Fibroblast of lung (primary cell): ENCODE measurements around the gene CRACR2A.

ENCODE experiments used
- EZH2 ChIP-seq: IDR thresholded peaks from 2 replicates; pipeline ENCODE4 v1.5.1; 2012; ENCODE audit warnings: low read length, control low read depth, mild to moderate bottlenecking; ENCODE audit errors: missing control alignments
- TF ChIP-seq, protein P1 (sequence below), 2 donors: IDR thresholded peaks in 1 of 2; conservative IDR thresholded peaks in 1 of 2; 1 replicate in 1 of 2; 2 replicates in 1 of 2; pipeline ENCODE4 v1.5.1; 2011 to 2012; ENCODE audit warnings: low read length in 2 of 2, control low read depth in 1 of 2, inconsistent platforms in 1 of 2, low read depth in 1 of 2, mild to moderate bottlenecking in 1 of 2

DNA sequence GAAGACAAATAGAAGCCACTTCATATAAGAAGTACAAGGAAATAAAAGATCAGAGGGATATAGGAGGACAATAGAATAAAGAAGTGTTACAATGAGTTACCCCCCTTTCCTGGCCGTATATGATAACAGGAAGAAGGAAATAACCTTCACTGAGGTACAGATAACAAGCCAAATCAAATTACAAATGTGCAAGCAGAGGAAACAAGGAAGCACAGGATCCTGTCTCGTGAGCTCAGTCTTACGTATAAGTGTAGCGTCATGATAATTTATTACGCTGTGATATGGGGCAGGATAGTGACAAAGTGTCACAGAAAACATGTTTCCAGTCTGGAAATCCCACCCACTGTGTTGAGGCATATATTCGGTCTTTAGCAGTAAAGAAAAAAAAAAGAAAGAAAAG, 26.5 kb downstream of the CRACR2A start:
- TF ChIP-seq, protein P1, sequence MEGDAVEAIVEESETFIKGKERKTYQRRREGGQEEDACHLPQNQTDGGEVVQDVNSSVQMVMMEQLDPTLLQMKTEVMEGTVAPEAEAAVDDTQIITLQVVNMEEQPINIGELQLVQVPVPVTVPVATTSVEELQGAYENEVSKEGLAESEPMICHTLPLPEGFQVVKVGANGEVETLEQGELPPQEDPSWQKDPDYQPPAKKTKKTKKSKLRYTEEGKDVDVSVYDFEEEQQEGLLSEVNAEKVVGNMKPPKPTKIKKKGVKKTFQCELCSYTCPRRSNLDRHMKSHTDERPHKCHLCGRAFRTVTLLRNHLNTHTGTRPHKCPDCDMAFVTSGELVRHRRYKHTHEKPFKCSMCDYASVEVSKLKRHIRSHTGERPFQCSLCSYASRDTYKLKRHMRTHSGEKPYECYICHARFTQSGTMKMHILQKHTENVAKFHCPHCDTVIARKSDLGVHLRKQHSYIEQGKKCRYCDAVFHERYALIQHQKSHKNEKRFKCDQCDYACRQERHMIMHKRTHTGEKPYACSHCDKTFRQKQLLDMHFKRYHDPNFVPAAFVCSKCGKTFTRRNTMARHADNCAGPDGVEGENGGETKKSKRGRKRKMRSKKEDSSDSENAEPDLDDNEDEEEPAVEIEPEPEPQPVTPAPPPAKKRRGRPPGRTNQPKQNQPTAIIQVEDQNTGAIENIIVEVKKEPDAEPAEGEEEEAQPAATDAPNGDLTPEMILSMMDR (conservative IDR thresholded peaks at IDR 0.05 in 1 of 2, IDR thresholded peaks at IDR 0.05 in 1 of 2; ENCODE audit: low read depth in 1 of 2, low read length in 2 of 2), result no peak
- no peak for TF ChIP-seq EZH2
